Measurements from ENCODE around the gene GOLGB1.

Gene GOLGB1

DNA sequence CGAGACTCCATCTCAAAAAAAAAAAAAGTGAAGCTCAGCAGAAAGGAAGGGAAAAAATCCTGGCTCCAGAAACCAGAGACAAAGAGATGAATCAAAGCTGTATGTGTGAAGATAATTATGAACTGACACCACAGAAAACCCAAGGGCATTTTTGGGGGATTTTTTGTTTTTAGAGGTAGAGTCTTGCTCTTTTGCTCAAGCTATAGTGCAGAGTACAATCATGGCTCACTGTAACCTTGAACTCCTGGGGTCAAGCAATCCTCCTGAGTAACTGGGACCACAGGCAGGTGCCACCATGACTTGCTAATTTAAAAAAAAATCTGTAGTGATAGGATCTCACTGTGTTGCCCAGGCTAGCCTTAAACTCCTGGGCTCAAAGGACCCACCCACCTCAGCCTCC is 111.6 kb downstream of the GOLGB1 start:
- TF ChIP-seq, protein P1, sequence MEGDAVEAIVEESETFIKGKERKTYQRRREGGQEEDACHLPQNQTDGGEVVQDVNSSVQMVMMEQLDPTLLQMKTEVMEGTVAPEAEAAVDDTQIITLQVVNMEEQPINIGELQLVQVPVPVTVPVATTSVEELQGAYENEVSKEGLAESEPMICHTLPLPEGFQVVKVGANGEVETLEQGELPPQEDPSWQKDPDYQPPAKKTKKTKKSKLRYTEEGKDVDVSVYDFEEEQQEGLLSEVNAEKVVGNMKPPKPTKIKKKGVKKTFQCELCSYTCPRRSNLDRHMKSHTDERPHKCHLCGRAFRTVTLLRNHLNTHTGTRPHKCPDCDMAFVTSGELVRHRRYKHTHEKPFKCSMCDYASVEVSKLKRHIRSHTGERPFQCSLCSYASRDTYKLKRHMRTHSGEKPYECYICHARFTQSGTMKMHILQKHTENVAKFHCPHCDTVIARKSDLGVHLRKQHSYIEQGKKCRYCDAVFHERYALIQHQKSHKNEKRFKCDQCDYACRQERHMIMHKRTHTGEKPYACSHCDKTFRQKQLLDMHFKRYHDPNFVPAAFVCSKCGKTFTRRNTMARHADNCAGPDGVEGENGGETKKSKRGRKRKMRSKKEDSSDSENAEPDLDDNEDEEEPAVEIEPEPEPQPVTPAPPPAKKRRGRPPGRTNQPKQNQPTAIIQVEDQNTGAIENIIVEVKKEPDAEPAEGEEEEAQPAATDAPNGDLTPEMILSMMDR (IDR thresholded peaks at IDR 0.05) = no peak
- no peak overlapping the region for H3K27ac Mint-ChIP-seq
- peaks cover 17% of the 10 kb centered on the region for H3K27me3 Mint-ChIP-seq (ENCODE audit: low read depth, poor library complexity)
- no peaks in the 10 kb centered on the region for H3K36me3 Mint-ChIP-seq (ENCODE audit: low read depth)
- no peak for DNase-seq
- peaks cover 13% of the 10 kb centered on the region for H3K4me1 Mint-ChIP-seq
- no peak overlapping the region for H3K4me3 Mint-ChIP-seq
- H3K9me3 Mint-ChIP-seq = no peaks in the 10 kb centered on the region

DNA sequence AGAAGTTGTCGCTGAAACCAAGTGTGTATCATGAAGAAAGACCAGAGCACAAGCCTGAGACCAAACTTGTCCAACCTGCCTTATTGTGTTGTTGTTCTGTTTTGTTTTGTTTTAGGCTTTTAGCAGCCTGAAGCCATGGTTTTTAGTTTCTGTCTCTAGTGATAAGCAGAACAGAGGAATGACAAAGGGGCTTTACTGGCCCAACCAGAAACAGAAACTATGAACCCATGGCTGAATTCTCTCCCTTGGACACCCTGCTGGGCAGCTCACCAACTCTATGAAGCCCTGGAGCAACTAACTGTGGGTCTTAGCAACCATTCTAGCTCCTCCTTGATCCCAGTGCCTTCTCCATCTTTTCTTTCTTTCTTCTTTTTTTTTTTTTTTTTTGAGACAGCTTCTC is 119.2 kb downstream of the GOLGB1 start:
- peak overlapping the region; percentile 27 for H3K27ac Mint-ChIP-seq
- no peak overlapping the region for H3K4me3 Mint-ChIP-seq
- TF ChIP-seq, protein P1 (IDR thresholded peaks at IDR 0.05) = no peak
- H3K9me3 Mint-ChIP-seq = no peaks in the 10 kb centered on the region
- peaks cover 8% of the 10 kb centered on the region for H3K27me3 Mint-ChIP-seq (ENCODE audit: low read depth, poor library complexity)
- H3K4me1 Mint-ChIP-seq = peaks cover 13% of the 10 kb centered on the region
- no peak for DNase-seq
- no peaks in the 10 kb centered on the region for H3K36me3 Mint-ChIP-seq (ENCODE audit: low read depth)

- Mint-ChIP-seq H3K36me3 (ENCODE audit: low read depth) (no peaks in the 10 kb centered on the region), H3K4me3 (no peak overlapping the region), H3K4me1 (peaks cover 19% of the 10 kb centered on the region), H3K27me3 (ENCODE audit: low read depth, poor library complexity) (peaks cover 5% of the 10 kb centered on the region), H3K9me3 (no peaks in the 10 kb centered on the region), H3K27ac (no peak overlapping the region)
- no peak for DNase-seq
- TF ChIP-seq, protein P1 (IDR thresholded peaks at IDR 0.05) = no peak
These were observed 119.9 kb downstream of the GOLGB1 start for GRCh38 chr3:121629601-121630000.

DNA sequence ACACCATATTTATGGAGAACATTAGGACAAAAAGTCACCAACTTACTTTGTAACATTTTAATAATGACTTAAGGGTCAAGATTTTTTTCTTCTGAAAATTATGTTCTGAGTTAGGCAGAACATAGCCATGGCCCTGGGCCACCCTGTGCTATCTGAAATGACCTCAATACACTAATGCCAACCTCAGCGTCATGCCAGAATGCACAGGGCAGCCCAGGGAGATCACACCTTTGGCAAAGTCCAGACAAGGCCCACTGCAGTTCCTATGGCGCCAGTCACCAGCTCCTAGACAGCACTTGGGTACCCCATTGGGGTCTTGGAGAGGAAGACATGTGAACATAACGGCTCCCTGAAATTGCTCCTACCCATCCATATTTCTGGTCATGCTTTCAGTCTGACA is 121.9 kb downstream of the GOLGB1 start:
- H3K36me3 Mint-ChIP-seq (ENCODE audit: low read depth) = no peaks in the 10 kb centered on the region
- peaks cover 17% of the 10 kb centered on the region for H3K4me1 Mint-ChIP-seq
- peaks cover 3% of the 10 kb centered on the region for H3K27me3 Mint-ChIP-seq (ENCODE audit: low read depth, poor library complexity)
- H3K27ac Mint-ChIP-seq = no peak overlapping the region
- no peak for DNase-seq
- no peaks in the 10 kb centered on the region for H3K9me3 Mint-ChIP-seq
- H3K4me3 Mint-ChIP-seq = no peak overlapping the region
- TF ChIP-seq, protein P1 (IDR thresholded peaks at IDR 0.05) = no peak

DNA sequence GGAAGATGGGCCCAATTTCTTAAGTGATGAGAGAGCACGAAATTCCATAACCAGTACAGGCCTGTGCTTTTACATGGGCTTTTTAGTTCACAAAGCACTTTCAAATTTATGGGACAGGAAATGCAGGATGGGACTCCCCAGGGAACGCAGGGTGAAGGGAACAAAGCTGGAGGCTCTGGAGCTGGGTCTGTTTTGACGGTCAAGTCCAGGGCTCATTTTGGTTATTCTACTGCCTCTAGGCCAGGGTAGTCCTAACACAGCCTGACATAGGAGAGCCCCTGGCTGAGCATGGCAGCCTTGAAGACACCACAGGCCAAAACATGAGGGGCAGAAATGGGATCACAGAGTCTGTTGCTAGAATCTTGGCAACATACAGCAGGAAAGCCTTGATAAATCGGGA is 122.3 kb downstream of the GOLGB1 start:
- Mint-ChIP-seq H3K4me1 (peaks cover 17% of the 10 kb centered on the region), H3K27ac (no peak overlapping the region), H3K27me3 (ENCODE audit: low read depth, poor library complexity) (peaks cover 3% of the 10 kb centered on the region), H3K4me3 (no peak overlapping the region), H3K9me3 (no peaks in the 10 kb centered on the region), H3K36me3 (ENCODE audit: low read depth) (no peaks in the 10 kb centered on the region)
- TF ChIP-seq, protein P1 (IDR thresholded peaks at IDR 0.05) = no peak
- no peak for DNase-seq

DNA sequence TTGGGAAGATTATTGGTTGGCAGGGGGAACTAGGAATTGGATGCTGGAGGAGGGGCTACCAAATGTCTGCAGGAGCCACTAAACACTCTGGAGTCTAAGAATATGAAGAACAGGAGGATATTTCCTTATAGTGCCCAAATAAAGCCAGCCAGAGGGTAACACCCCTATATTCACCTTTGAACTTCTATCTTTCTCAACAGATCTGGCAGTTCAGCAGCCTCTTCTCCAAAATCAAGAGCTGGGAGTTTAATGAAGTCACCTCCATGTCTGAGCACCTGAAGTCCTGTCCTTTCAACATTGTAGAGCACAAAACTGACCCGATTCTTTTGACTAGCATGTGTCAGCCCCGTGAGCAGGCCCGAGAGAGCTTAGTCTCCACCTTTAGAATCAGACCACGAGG is 123.0 kb downstream of the GOLGB1 start:
- Mint-ChIP-seq H3K36me3 (ENCODE audit: low read depth) (no peaks in the 10 kb centered on the region), H3K9me3 (no peaks in the 10 kb centered on the region)

More for the DNA sequence above, 123.0 kb downstream of the GOLGB1 start:
- H3K27ac Mint-ChIP-seq = no peak overlapping the region
- no peak overlapping the region for H3K4me3 Mint-ChIP-seq
- peaks cover 17% of the 10 kb centered on the region for H3K4me1 Mint-ChIP-seq
- peaks cover 3% of the 10 kb centered on the region for H3K27me3 Mint-ChIP-seq (ENCODE audit: low read depth, poor library complexity)
- no peak for DNase-seq
- TF ChIP-seq, protein P1 (IDR thresholded peaks at IDR 0.05) = no peak

Data from nephron progenitor cell (in vitro differentiated cells).